HG03432 (cell line): Measurements from ENCODE around the gene TOMM6.

ENCODE experiments used
- ATAC-seq: cut with Tn5 transposase; IDR thresholded peaks from one replicate; pipeline ENCODE4 v1.9.1; 2021; ENCODE audit warnings: mild to moderate bottlenecking, moderate library complexity; ENCODE audit not compliant: unreplicated experiment

The TOMM6 gene

DNA sequence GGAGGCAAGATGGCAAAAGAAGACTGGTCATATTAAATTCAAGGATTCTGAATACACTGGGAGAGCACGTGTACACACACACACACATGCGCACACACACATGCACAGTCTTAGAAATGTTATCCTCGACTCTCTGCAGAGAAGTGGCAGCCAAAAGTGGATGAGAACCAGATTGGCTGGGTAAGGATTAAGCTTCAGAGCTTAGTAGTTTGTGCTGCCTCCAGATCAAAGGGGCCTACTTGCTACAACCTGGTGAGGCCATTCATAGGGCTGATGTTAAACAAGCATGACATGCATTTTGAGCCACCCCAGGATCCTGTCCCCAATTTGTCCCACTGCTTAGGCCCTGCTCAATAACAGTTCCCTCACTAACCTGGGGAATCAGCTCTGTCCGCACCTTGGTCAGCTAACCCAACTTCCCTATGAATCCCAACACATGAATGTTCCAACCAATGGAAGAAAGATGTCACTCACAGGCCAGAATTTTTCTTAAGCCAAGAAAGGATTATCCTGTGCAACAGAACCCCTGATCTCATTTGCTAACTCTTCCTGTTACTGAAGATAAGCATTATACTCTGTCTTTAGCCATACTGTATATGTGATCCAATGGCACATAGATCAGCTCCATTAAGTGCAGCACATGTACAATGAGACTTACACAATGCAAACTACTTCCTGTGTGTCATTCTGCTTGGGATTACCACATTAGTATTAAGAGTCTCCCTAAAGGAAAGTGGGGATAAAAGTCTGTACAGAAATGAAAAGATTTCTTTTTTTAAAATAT lies 31.0 kb downstream of the TOMM6 start:
- ATAC-seq, result no peak

DNA sequence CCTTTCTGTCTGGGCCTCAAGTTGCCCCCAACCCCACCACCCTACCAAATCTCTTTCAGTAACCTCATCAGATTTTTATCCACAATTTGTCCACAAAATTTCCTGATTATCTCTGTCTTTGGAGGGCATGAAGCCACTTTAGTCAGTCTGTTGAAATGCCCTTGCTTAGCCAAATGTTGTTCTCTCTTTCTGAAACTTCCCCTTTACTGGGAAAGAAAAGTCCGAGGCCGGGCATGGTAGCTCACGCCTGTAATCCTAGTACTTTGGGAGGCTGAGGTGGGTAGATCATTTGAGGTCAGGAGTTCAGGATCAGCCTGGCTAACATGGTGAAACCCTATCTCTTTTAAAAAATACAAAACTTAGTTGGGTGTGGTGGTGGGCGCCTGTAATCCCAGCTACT lies 33.8 kb downstream of the TOMM6 start:
- ATAC-seq, result no peak

DNA sequence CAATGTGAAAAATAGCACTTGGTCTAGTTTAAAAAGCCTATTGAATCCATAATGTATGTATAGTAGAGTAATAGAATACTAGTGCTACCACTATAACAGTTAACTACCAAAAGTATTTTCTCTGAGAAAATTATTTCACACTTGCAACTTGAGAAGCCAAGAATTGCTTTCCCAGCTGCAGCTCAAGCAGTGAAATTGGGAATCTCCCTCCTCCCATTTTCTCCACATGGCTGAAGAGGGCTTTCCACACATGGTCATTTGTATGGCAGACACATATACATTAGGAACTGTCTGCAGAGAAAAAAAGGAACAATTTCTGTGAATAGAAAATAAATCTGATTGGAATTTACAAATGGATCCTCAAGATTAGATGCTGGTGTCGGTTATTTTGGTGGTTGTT lies 34.5 kb downstream of the TOMM6 start:
- no peak for ATAC-seq

DNA sequence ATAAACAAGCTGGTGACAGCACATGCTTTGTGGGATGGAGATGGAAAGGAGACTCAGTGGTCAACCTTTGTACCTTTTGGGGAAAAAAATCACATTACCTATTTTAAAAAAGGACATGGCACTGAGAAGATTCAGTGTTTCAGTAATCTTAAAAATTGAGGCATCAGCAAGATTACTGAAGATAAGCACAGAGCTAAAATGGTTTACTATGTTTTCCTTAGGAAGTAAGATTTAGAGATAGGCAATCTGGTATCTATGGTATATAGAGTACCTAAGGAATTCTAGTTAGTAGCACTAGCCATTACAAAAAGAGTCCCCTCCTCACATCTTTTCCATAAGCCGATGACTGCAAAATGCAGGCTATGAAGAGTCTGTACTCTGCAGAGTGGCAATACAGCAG lies 35.7 kb downstream of the TOMM6 start:
- no peak for ATAC-seq

DNA sequence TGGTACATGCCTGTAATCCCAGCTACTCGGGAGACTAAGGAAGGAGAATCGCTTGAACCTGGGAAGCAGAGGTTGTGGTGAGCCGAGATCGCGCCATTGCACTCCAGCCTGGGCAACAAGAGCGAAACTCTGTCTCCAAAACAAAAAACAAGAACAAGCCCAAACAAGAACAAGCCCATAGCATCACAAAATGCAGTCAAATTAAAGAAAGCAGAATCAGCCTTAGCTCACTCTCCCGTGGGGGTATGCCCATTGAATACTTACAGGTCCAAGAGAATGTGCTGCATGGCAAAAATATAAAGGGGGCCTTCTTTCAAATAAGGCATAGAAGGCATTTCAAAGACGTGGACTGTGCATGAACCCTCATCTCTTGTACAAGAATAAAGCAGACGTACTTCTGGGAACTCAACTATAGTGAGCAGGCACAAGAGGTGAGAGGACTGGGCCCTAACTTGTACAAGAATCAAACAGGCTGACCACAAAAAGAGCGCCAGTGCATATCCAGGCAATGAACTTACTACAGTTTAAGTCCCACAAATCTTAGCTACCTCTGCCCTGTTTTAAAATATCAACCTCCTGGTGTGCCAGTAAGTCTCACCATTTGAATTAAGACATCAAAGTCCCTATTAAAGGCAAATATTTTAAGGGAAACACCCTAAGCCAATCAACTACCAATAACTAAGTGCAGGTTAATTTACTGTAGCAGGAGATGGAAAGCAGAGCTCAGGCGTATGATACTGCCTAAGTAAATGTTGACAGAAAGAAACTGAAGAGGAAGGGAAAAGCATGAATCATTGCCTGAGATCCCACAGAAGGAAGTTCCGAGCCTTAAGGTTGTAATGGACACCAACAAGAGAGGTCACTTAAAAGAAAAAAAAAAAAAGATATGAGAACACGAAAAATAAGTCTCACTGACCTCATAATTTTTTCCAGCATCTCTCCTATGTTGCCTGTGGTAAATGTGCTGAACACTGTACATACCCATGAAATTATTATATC lies 37.4 kb downstream of the TOMM6 start:
- no peak for ATAC-seq

DNA sequence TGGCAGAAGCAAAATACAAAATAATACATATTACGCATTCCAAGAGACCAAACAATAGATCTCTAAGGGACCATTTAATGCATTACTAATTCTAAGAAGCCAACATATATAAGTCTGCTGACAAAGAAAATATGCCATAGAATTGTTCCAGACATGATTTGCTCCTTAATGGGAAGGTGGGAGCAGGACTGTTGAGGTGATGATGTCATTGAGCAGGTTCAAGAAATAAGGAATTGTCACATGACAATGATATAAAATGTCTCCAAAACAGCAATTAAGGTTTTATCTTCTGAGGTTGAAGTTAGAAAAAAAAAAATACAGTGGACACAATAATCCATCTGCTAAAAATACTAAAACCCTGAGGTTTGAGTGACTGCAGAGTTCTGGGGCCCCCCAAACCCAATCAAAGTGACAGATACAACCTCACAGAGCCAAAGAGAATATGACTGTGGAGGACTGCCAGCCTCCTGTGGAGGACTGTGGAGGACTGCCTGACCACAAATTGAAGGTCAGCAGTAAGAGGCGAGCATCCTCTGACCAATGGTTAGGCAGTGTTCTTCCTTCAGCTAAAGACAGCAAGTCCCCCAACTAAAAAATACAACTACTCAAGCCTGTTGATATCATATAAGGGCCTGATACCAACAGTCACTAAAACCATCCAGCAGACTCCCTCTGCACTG lies 39.0 kb downstream of the TOMM6 start:
- no peak for ATAC-seq

DNA sequence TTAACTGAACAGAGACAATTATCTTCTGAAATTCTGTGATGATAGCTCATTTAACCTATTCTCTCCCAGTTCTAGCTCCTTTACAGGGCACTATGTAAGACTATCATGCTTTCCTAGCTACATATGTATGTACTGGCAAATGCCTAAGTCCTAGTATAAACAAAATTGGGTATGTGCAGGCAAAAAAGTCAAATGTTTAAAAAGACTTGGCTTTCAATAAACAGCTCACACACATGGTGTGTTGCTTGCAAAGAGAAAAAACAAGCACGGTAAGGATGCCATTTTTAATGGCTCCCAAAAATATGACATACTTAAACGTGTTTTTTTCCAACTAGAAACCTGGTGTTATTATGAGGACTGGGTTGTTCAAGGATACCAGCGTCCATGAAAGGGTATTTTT lies 44.8 kb downstream of the TOMM6 start:
- no peak for ATAC-seq

DNA sequence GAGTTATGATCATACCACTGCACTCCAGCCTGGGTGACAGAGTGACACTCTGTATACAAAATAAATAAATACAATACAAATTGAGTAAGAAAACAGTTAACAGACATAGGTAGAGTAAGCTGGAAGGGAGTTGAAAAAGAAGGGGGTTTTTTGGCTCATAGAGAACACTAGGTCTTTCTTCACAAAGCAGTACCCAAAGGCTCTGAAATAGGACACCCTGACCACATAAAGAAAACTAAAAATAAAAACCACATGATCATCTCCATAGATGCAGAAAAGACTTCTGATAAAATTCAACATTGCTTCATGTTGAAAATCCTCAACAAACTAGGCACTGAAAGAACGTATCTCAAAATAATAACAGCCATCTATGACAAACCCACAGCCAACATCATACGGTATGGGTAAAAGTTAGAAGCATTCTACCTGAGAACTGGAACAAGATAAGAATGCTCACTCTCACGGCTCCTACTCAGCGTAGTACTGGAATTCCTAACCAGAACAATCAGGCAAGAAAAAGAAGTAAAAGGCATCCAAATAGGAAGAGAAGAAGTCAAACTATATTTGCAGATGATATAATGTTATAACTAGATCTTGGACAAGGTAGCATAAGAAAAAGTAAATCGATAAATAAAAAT lies 48.6 kb downstream of the TOMM6 start:
- no peak for ATAC-seq

DNA sequence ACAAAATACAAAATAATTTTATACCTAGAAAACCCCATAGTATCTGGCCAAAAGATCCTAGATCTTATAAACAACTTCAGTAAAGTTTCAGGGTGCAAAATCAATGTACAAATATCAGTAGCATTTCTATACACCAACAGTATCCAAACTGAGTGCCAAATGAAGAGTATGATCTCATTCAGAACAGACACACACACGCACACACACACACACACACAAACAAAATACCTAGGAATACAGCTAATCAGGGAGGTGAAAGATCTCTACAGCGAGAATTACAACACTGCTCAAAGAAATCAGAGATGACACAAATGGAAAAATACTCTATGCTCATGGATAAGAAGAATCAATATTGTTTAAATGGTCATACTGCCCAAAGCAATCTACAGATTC lies 49.2 kb downstream of the TOMM6 start:
- no peak for ATAC-seq
